Transverse colon (tissue), 4 donors: ENCODE data around the gene GPR162.

Source experiments
- EP300 ChIP-seq: sonication (generic); formaldehyde crosslinking; IDR thresholded peaks from one replicate; pipeline ENCODE4 v1.6.1; 2017; ENCODE audit warnings: antibody characterized with exemption, low read depth
- POLR2A ChIP-seq: fragments of 450-650 bp; IDR thresholded peaks from one replicate; pipeline ENCODE4 v1.6.1; 2016; ENCODE audit warnings: antibody characterized with exemption, mild to moderate bottlenecking, moderate library complexity
- POLR2AphosphoS5 ChIP-seq, 3 donors: sonication (generic); formaldehyde crosslinking; IDR thresholded peaks; one replicate each; pipeline ENCODE4 v1.6.1; 2016; ENCODE audit warnings: antibody characterized with exemption in 3 of 3
- TF ChIP-seq, protein P1 (sequence below), 5 experiments: fragments of 200-600 bp in 3 of 5; fragments of 450-650 bp in 2 of 5; sonication (generic) in 3 of 5; IDR thresholded peaks; 1 replicate in 2 of 5; 2 replicates in 3 of 5; pipeline ENCODE4 v1.5.1; 2016 to 2017; ENCODE audit warnings: antibody characterized with exemption in 5 of 5, inconsistent platforms in 3 of 5, mild to moderate bottlenecking in 2 of 5, moderate library complexity in 1 of 5

- TF ChIP-seq, protein P1, sequence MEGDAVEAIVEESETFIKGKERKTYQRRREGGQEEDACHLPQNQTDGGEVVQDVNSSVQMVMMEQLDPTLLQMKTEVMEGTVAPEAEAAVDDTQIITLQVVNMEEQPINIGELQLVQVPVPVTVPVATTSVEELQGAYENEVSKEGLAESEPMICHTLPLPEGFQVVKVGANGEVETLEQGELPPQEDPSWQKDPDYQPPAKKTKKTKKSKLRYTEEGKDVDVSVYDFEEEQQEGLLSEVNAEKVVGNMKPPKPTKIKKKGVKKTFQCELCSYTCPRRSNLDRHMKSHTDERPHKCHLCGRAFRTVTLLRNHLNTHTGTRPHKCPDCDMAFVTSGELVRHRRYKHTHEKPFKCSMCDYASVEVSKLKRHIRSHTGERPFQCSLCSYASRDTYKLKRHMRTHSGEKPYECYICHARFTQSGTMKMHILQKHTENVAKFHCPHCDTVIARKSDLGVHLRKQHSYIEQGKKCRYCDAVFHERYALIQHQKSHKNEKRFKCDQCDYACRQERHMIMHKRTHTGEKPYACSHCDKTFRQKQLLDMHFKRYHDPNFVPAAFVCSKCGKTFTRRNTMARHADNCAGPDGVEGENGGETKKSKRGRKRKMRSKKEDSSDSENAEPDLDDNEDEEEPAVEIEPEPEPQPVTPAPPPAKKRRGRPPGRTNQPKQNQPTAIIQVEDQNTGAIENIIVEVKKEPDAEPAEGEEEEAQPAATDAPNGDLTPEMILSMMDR (IDR thresholded peaks at IDR 0.05), result no peak
- no peak for TF ChIP-seq POLR2A
- no peak for TF ChIP-seq POLR2AphosphoS5 (IDR thresholded peaks at IDR 0.05)
- no peak for TF ChIP-seq EP300
Measured at GRCh38 chr12:6795088-6795487, 26.5 kb upstream of the GPR162 start.
